HG02970 (cell line): ENCODE measurements around the gene APOB.

Source experiments
- ATAC-seq: cut with Tn5 transposase; IDR thresholded peaks from one replicate; pipeline ENCODE4 v1.9.1; 2021; ENCODE audit warnings: mild to moderate bottlenecking, moderate library complexity, moderate number of reproducible peaks; ENCODE audit not compliant: unreplicated experiment, low FRiP score

Gene APOB

GRCh38 chr2:21020031-21020667, 23.7 kb downstream of the APOB start:
- ATAC-seq: no peak

DNA sequence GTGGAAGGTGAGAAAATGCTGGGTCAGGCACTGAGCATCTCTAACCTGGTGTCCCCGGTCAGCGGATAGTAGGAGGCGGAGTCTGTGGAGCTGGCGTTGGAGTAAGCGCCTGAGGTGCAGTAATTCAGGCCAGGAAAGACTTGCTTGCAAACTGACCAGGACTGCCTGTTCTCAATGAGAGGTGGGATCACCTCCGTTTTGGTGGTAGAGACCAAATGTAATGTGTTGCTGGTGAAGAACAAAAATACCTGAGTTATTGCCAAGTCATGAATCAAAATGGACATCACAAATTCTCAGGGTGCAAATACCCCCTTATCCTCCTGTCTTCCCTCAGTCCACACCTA, 24.2 kb downstream of the APOB start:
- no peak for ATAC-seq

DNA sequence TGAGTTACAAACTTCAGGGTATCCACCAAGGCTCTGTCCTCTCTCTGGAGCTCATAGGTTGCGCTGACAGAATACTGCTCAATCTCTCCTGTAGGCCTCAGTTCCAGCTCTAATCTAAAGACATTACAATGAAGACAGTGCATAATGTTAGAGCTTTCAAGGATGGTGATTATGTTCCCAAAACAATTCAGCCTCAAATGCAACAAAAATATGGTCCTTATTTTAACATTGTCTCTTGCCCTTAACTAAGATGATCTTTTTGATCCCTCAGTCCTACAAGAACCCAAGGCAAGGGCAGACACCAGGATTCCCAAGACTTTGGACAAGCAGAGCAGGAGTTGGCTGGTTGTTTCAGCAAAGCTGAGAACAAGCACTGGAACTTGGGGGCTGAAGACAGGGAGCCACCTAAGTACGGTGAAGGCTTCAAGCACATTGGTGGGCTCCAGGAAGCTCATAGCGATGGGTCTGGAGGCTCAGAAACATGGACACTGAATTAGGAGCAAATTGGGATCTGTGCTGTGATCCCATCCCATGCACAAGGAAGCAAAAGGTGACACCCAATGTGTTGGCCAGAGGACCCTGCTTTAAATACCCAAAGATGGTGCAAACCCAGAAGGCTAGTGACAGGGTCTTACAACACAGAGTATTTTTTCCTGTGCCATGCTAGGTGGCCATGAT, 24.7 kb downstream of the APOB start:
- no peak for ATAC-seq

DNA sequence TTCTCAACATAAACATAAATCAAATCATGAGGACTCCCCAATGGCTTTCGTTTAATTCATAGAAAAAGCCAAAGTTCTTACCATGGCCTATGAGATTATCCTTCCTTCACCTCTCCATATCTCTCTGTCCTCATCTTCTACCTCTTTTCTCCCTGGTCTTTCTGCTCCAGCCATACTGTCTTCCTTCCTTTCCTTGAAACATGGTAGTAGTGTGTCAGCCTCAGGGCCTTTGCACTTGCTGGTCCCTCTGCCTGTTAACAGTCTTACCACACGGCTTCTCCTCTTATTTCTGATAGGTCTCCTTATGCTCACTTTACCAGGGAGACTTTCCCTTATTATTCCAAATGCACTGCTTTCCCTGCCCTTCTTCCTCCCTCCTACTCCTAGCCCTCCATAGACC, 25.6 kb downstream of the APOB start:
- no peak for ATAC-seq

GRCh38 chr2:21017748-21018276, 26.1 kb downstream of the APOB start:
- no peak for ATAC-seq

DNA sequence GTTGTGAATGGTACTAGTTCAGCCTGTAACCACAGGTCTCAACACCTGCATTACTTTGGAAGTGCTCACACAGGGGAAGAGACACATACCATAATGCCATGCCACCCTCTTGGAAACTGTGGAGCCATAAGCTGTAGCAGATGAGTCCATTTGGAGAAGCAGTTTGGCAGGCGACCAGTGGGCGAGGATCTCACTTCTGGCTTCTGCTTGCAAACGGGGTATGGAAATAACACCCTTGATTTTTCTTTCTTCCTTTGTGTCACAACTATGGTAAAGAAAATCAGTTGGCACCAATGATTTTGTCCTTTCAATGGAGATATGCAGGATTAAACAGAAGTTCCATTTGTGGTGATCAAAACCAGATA, 28.6 kb downstream of the APOB start:
- no peak for ATAC-seq

GRCh38 chr2:21014364-21015280, 29.3 kb downstream of the APOB start:
- ATAC-seq: no peak

DNA sequence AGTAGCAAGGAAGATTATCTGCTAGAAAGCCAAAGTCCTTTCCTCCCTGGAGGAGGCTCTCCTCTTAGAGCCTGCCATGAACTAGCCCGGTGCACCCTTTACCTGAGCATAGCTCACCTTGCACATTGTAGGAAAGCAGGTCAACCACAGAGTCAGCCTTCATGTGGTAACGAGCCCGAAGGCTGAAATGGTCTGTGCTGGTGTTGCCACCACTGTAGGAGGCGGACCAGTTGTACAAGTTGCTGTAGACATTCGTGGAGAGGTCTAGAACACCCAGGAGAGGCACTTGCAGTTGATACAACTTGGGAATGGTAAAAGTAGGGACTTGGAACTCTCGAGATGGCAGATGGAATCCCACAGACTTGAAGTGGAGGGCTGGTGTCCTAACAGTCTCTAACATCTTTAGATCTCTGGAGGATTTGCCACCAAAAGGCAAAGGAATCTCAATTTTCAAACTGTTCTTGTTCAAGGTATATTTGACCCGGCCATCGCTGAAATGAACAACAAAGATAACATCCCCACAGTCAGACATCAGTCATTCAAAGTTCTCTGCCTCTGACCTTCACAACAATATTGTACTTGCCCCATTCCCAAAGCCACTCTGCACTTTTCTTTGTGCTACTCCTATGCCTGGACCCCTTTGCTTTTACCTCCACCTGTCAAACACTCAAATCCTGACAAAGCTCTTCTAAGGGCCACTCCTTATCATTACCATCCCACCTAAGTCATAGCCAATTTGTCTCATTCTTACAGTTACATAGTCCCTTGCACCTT, 30.6 kb downstream of the APOB start:
- ATAC-seq: no peak

- no peak for ATAC-seq
These were observed 31.3 kb downstream of the APOB start for GRCh38 chr2:21012557-21012937.

- ATAC-seq: no peak
These were observed 31.9 kb downstream of the APOB start for GRCh38 chr2:21011876-21012556.

DNA sequence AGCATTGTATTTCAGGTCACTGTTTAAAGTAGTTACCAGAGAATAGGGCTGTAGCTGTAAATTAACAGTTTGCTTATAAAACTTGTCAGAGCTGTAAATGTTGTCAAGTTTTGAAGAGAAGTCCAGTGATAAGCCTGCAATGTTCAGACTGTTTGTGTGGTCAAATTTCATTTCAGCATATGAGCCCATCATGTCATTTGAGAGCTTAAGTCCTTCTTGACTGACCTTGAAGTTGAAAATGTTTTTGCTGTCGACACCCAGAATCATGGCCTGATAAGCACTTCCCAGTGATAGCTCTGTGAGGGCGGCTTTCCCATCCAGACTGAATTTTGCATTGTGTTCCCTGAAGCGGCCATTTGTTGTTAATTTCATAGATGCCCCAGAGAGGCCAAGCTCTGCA, 32.4 kb downstream of the APOB start:
- no peak for ATAC-seq

- no peak for ATAC-seq
These were observed 32.9 kb downstream of the APOB start for GRCh38 chr2:21010813-21011439.

DNA sequence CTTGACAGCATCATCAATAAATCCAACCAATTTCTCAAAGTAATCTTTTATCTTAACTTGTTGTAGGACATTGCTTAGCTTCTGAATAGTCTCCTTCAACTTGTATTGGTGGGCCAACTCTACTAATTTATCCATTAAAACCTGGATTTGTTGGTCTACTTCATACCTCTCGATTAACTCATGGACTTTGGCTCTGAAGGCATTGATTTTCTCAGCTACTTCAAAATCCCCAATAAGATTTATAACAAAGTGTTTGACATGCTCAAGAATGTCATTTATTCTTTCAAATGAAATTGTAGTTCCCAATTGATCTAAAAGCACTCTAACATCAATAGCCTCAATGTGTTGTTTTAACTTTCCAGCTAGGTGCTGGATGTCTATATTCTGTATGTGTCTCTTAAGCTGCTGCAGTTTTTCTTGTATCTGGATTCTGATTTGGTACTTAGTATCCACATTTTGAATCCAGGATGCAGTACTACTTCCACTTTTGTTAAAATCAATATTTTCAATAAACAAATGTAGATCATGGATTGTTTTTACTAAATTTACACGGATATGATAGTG, 34.1 kb downstream of the APOB start:
- ATAC-seq: no peak

DNA sequence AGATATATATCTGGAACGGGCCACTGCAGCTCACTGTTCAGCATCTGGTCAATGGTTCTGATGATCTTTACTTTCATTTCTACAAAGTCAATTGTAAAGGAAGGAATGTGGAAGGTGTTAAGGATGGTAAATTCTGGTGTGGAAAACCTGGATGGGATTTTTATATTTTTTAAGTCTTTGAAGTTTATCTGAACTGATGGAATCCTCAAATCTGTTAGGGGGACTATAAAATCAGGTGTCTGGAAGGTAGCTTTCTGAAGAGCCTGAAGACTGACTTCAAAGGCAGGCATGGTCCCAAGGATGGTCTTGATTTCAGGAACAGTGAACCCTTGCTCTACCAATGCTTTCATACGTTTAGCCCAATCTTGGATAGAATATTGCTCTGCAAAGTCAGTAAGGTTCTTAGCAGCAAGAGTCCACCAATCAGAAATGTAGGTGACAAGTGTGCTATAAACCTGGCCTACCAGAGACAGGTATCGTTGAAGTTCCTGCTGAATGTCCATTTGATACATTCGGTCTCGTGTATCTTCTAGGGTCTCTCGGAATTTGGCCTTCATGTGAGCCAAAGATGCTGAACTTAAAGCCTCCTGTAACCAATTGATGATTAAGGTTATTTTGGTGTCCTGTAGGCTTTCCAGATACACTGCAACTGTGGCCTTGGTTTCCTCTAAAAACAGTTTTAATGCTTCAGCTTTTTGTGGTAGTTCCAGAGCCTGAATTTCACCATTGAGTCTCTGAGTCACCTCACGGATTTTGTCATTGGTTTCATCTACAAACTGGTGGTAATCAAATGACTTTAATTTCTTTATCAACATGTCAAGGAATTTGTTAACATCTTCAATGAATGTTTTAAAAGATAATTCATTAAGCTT, 34.8 kb downstream of the APOB start:
- no peak for ATAC-seq

- no peak for ATAC-seq
These were observed 35.7 kb downstream of the APOB start for GRCh38 chr2:21008014-21008789.

DNA sequence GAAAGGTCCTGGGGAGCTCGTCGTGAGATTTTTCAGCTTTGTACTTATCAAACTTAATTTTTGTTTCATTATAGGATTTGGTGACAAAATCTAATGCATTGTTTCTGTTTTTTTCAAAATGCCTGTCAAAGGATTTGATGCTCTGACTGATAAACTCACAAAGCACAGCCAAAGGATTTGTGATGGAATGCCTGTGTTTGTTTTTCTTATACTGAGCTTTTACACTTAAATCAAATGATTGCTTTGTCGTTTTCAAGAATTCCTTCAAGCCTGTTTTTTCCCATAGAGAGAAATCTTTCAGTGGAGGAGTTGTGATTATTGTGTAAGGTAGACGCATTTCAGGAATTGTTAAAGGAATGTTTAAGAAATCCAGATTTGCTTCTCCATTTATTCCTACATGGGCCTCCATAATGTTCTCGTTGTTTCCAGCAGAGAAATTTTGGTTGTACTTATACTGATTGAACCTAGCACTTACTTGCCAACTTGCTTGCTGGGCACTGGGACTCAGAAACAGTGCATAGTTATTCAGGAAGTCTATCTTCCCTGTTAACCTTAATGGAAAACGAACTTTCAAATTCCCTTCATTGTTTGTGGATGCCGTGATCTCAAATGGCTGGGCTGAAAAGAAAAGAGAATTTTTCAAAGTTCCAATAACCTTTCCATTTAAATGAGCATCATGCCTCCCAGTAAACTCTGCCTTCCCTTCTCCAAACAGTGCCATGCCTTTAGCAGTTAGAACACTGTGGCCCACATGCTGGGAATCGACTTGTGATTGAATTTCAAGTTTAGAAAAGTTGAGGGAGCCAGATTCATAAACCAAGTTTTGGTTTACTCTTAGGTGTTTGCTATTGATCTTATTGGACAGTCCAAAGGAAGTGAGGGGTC, 36.5 kb downstream of the APOB start:
- no peak for ATAC-seq
